ENCODE measurements around the gene SLC34A1. TPM values are rescaled to one million over a fixed set of nuclear protein-coding genes. Genes with fewer than 3 reads are reported as not detected.
A peak's percentile ranks its signal among the peaks of the same experiment; 100 is the strongest.

Gene SLC34A1
- polyA plus RNA-seq, 4 donors, result 0.01 to 0.07 TPM; not detected in 2

DNA sequence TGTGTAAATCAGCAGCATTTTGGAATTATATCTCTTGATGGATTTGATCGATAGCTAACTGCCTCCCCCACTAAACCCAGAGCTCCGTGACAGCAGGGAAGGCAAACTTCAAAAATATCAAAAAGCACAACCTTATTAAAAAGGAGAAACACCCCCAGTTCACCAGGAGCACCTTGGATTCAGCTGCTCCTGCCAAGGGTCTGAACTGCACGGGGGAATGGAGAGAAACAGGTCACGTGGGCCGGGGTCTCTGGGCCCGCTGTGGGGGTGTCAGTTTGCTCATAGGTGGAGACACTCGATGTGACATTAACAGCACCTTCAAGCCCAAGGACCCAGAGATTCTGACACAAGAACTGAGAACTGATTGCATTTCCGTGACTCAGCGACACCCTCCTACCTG lies 1.1 kb upstream of the SLC34A1 start:
- FAIRE-seq, result no peak
- 88 to 90% (median 88%) methylated on average over 9 of the region's 9 CpGs for WGBS, 3 donors

DNA sequence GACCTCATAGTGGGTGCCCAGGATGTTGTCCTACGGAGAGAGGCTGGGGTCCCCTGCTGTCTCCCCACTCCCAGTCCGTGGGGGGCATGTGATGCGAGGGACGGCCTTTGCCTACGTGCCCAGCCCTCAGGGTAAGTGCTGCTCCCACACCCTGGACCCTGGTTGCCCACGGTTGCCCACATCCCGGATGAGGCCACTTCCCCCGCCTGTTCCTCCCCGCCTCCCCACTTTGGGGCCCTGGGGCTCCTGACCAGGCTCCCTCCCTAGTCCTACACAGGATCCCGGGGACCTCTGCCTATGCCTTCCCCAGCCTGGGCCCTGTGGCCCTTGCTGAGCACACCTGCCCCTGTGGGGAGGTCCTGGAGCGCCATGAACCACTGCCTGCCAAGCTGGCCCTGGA lies 1.5 kb downstream of the SLC34A1 start:
- H3K4me3 ChIP-seq (ENCODE audit: low read depth in 1 of 3, low read length in 3 of 3), result no peak overlapping the region

More for the DNA sequence above, 1.1 kb upstream of the SLC34A1 start:
- H3K27me3 ChIP-seq (ENCODE audit: control insufficient read depth in 3 of 3, insufficient read depth in 3 of 3, low read length in 3 of 3), result peaks cover 0 to 4% (median 0%) of the 10 kb centered on the region in 3 donors
- peaks cover 0 to 7% (median 0%) of the 10 kb centered on the region in 3 donors for H3K4me1 ChIP-seq (ENCODE audit: control insufficient read depth in 3 of 3, insufficient read depth in 2 of 3, low read depth in 1 of 3, low read length in 2 of 3)
- H3K4me3 ChIP-seq (ENCODE audit: low read depth in 1 of 3, low read length in 3 of 3), result no peak overlapping the region
- no peaks in the 10 kb centered on the region for H3K9me3 ChIP-seq (ENCODE audit: control insufficient read depth in 2 of 2, insufficient read depth in 1 of 2, low read depth in 1 of 2, low read length in 1 of 2)
- H3K27ac ChIP-seq (ENCODE audit: low read depth in 1 of 3, low read length in 2 of 3), result no peak overlapping the region
- H3K36me3 ChIP-seq (ENCODE audit: control insufficient read depth in 3 of 3, insufficient read depth in 2 of 3, low read depth in 1 of 3, low read length in 3 of 3), result no peaks in the 10 kb centered on the region
- DNase-seq, result no peak

DNA sequence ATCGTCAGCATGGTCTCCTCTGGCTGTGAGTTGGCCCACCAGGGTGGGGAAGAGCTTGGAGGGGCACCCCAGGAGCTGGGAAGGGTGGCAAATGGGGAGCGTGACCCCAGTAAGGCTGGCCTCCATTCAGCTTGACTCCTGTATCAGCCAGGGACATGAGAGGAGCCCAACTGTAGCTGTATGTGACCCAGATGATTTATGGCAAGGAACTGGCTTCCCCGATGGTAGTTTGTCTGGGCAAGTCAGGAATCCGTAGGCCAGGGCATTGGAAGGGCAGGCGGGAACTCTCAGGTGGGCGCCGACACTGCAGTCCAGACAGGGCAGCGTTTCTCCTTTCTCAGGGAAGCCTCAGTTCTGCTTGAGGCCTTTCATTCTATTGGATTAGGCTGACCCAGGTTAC lies 2.3 kb downstream of the SLC34A1 start:
- no peaks in the 10 kb centered on the region for H3K36me3 ChIP-seq (ENCODE audit: control insufficient read depth in 3 of 3, insufficient read depth in 2 of 3, low read depth in 1 of 3, low read length in 3 of 3)
- H3K9me3 ChIP-seq (ENCODE audit: control insufficient read depth in 2 of 2, insufficient read depth in 1 of 2, low read depth in 1 of 2, low read length in 1 of 2), result no peaks in the 10 kb centered on the region
- 81 to 87% (median 85%) methylated on average over 8 of the region's 8 CpGs for WGBS, 3 donors
- FAIRE-seq (no peak), DNase-seq (no peak)
- H3K27ac ChIP-seq (ENCODE audit: low read depth in 1 of 3, low read length in 2 of 3), result no peak overlapping the region
- peaks cover 0 to 4% (median 0%) of the 10 kb centered on the region in 3 donors for H3K27me3 ChIP-seq (ENCODE audit: control insufficient read depth in 3 of 3, insufficient read depth in 3 of 3, low read length in 3 of 3)
- H3K4me1 ChIP-seq (ENCODE audit: control insufficient read depth in 3 of 3, insufficient read depth in 2 of 3, low read depth in 1 of 3, low read length in 2 of 3), result no peaks in the 10 kb centered on the region
- H3K4me3 ChIP-seq (ENCODE audit: low read depth in 1 of 3, low read length in 3 of 3), result no peak overlapping the region

More for the DNA sequence above, 1.5 kb downstream of the SLC34A1 start:
- Histone ChIP-seq H3K4me1 (ENCODE audit: control insufficient read depth in 3 of 3, insufficient read depth in 2 of 3, low read depth in 1 of 3, low read length in 2 of 3) (no peaks in the 10 kb centered on the region), H3K9me3 (ENCODE audit: control insufficient read depth in 2 of 2, insufficient read depth in 1 of 2, low read depth in 1 of 2, low read length in 1 of 2) (no peaks in the 10 kb centered on the region), H3K27me3 (ENCODE audit: control insufficient read depth in 3 of 3, insufficient read depth in 3 of 3, low read length in 3 of 3) (peaks cover 0 to 4% (median 0%) of the 10 kb centered on the region in 3 donors), H3K36me3 (ENCODE audit: control insufficient read depth in 3 of 3, insufficient read depth in 2 of 3, low read depth in 1 of 3, low read length in 3 of 3) (no peaks in the 10 kb centered on the region), H3K27ac (ENCODE audit: low read depth in 1 of 3, low read length in 2 of 3) (no peak overlapping the region)
- 70 to 72% (median 70%) methylated on average over 5 to 11 of the region's 11 CpGs for WGBS, 3 donors
- no peak for DNase-seq
- no peak for FAIRE-seq

DNA sequence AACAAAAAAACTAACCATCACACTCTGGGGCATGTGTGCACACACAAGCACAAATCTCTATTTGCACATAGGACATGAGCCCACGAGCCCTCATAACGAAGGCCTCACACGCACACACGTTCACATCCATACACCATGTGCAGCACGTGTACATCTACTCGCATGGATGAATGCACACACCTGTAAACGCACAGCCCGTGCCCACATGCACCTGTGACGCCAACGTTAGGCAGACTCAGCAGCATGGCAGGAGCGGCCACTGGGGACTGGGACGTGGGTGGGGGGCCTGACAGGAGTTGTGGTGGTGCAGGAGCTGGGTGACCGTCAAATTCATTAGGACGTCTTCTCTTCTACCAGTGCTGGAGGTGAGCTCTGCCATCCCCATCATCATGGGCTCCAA lies 3.2 kb downstream of the SLC34A1 start:
- FAIRE-seq (no peak), DNase-seq (no peak)
- H3K4me1 ChIP-seq (ENCODE audit: control insufficient read depth in 3 of 3, insufficient read depth in 2 of 3, low read depth in 1 of 3, low read length in 2 of 3), result no peaks in the 10 kb centered on the region
- H3K9me3 ChIP-seq (ENCODE audit: control insufficient read depth in 2 of 2, insufficient read depth in 1 of 2, low read depth in 1 of 2, low read length in 1 of 2), result no peaks in the 10 kb centered on the region
- H3K4me3 ChIP-seq (ENCODE audit: low read depth in 1 of 3, low read length in 3 of 3), result no peak overlapping the region
- peaks cover 0 to 2% (median 0%) of the 10 kb centered on the region in 3 donors for H3K27me3 ChIP-seq (ENCODE audit: control insufficient read depth in 3 of 3, insufficient read depth in 3 of 3, low read length in 3 of 3)
- H3K27ac ChIP-seq (ENCODE audit: low read depth in 1 of 3, low read length in 2 of 3), result no peak overlapping the region
- no peaks in the 10 kb centered on the region for H3K36me3 ChIP-seq (ENCODE audit: control insufficient read depth in 3 of 3, insufficient read depth in 2 of 3, low read depth in 1 of 3, low read length in 3 of 3)
- WGBS, 3 donors, result 83 to 86% (median 83%) methylated on average over 14 of the region's 14 CpGs

DNA sequence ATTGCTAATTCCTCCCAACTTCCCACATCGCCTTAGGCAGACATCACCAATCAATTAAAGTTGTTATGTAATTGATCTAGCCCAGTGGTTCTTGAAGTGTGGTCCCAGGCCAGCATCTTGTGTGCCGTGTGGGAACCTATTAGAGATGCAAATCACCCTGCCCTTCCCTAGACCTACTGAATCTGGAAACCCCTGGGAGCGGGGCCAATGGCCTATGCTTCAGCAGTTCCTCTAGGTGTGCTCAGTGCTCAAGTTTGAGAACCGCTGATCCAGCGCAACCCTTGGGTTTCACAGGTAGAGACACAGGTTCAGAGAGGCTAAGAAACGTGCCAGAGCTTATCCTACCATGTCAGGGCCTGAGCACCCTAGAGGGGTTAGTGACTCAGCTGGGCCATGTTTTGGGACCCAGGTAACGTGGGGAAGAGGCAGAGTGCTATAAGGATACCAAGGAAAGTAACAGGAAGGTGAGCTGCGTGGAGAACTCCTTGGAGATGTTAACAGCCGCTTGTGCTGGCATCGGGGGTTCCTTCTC lies 4.4 kb downstream of the SLC34A1 start:
- Histone ChIP-seq H3K36me3 (ENCODE audit: control insufficient read depth in 3 of 3, insufficient read depth in 2 of 3, low read depth in 1 of 3, low read length in 3 of 3) (no peaks in the 10 kb centered on the region), H3K4me1 (ENCODE audit: control insufficient read depth in 3 of 3, insufficient read depth in 2 of 3, low read depth in 1 of 3, low read length in 2 of 3) (no peaks in the 10 kb centered on the region), H3K4me3 (ENCODE audit: low read depth in 1 of 3, low read length in 3 of 3) (no peak overlapping the region), H3K27ac (ENCODE audit: low read depth in 1 of 3, low read length in 2 of 3) (peak overlapping the region in 2 of 3 donors; percentile 23 to 55), H3K9me3 (ENCODE audit: control insufficient read depth in 2 of 2, insufficient read depth in 1 of 2, low read depth in 1 of 2, low read length in 1 of 2) (no peaks in the 10 kb centered on the region), H3K27me3 (ENCODE audit: control insufficient read depth in 3 of 3, insufficient read depth in 3 of 3, low read length in 3 of 3) (no peaks in the 10 kb centered on the region)
- DNase-seq (no peak), FAIRE-seq (no peak)
- WGBS, 3 donors, result 88 to 92% (median 90%) methylated on average over 10 of the region's 10 CpGs

DNA sequence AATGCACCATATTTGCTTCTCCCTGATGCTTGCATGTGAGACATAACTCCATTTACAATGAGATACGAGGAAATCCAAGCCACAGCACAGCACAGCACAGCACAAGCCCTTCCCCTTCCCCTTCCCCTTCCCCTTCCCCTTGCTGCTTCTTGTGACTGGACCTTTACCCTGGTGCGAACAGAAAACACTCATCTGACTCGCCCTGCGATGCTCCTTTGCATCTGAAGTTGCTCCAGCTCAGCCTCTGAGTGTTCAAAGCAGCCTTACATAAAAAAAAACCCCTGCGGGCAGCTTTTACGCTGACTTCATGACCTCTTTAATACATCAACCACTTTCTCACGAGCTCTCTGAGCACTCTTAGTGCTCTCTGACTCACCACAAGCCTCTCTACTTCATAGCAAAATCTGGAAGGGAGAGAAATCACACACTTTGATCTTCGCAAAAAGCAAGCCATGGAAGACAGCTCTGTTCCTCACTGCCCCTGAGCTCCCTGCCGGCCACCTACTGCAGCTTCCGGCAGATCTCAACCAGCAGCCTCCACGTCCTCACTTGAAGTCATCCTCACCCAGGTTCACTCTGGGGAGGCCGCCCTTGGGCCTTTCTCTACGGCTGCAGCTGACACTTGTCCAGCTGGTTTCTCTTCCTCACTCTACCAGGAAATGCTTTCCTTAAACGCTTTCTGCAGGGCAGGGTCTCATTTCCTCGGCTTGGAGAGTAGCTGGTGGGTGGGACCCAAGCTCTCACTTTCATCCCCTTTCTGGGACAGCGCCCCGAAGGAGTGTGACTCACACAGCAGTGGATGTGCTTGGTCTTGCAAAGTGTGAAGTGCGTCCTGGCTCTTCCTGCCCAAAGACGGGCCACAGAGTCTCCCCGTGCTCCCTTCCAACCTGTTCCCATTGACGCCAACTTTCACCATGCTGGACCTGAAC lies 5.3 kb downstream of the SLC34A1 start:
- Histone ChIP-seq H3K4me1 (ENCODE audit: control insufficient read depth in 3 of 3, insufficient read depth in 2 of 3, low read depth in 1 of 3, low read length in 2 of 3) (no peaks in the 10 kb centered on the region), H3K36me3 (ENCODE audit: control insufficient read depth in 3 of 3, insufficient read depth in 2 of 3, low read depth in 1 of 3, low read length in 3 of 3) (no peaks in the 10 kb centered on the region), H3K4me3 (ENCODE audit: low read depth in 1 of 3, low read length in 3 of 3) (no peak overlapping the region), H3K27ac (ENCODE audit: low read depth in 1 of 3, low read length in 2 of 3) (peak overlapping the region in 2 of 3 donors; percentile 23 to 55), H3K9me3 (ENCODE audit: control insufficient read depth in 2 of 2, insufficient read depth in 1 of 2, low read depth in 1 of 2, low read length in 1 of 2) (no peaks in the 10 kb centered on the region), H3K27me3 (ENCODE audit: control insufficient read depth in 3 of 3, insufficient read depth in 3 of 3, low read length in 3 of 3) (peaks cover 0 to 8% (median 0%) of the 10 kb centered on the region in 3 donors)
- FAIRE-seq (no peak), DNase-seq (peak; percentile 31 to 51)
- 25 to 35% (median 31%) methylated on average over 21 of the region's 21 CpGs for WGBS, 3 donors

DNA sequence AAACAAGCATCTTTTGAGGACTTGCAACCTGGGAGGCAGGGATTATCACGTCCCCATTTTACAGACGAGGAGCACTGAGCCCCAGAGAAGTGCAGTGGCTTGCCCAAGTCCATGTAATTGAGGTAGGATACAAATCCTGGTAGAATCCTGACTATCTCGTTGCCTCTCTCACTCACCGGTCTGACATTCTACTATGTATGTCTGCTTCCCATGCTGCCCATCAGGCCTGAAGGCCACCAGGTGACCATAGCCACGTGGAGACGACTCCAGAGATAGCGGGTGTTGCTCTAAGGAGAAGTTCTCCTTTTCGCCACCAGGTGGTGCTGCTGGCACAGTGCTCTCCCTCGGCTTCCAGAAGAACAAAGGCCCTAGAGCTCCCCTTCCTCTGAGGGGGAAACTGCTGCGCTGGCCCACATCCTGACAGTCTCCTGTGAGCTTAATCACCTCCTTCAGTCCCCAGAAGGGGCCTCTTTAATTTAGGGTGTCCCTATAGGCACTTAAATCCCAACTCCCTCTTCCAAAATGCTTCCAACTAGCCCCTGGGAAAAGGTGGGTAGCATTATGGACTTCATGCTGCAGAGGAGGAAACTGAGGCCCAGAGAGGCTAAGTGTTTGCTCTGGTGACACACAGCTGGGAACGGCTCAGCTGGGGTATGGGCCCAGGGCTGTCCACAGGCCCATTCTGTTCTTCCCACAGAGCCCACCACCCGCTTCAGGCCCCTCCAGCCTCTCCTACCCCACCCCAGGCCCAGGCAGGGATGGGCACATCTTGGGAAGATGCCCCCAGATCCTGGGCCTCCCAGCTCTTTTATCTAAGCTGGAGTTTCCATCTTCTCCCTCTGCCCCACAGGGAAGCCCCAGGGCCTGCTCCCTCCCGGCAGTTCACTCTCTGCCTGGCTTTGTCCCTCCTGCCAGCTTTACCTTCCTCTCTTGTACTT lies 6.4 kb downstream of the SLC34A1 start:
- H3K27ac ChIP-seq (ENCODE audit: low read depth in 1 of 3, low read length in 2 of 3), result no peak overlapping the region
- FAIRE-seq, result no peak

DNA sequence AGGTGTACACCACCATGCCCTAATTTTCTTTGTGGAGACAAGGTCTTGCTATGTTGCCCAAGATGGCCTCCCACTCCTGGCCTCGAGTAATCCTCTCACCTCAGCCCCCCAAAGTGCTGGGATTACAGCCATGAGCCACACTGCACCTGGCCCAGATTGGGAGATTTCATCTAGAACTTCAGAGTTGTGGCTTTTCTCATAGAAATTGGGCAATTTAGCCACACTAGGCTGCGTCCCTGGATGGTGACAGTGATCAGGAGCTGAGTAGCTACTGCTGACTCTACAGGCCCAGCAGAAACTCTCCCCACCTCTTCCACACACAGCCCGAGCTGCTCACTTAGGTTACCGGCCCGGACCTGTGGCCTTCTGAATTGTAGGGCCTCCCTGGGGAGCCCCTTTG lies 8.5 kb downstream of the SLC34A1 start:
- no peaks in the 10 kb centered on the region for H3K36me3 ChIP-seq (ENCODE audit: control insufficient read depth in 3 of 3, insufficient read depth in 2 of 3, low read depth in 1 of 3, low read length in 3 of 3)
- H3K9me3 ChIP-seq (ENCODE audit: control insufficient read depth in 2 of 2, insufficient read depth in 1 of 2, low read depth in 1 of 2, low read length in 1 of 2), result no peaks in the 10 kb centered on the region
- DNase-seq (no peak), FAIRE-seq (no peak)
- H3K4me3 ChIP-seq (ENCODE audit: low read depth in 1 of 3, low read length in 3 of 3), result no peak overlapping the region
- H3K27me3 ChIP-seq (ENCODE audit: control insufficient read depth in 3 of 3, insufficient read depth in 3 of 3, low read length in 3 of 3), result peaks cover 0 to 15% (median 0%) of the 10 kb centered on the region in 3 donors
- no peak overlapping the region for H3K27ac ChIP-seq (ENCODE audit: low read depth in 1 of 3, low read length in 2 of 3)
- 83 to 91% (median 84%) methylated on average over 5 of the region's 5 CpGs for WGBS, 3 donors
- H3K4me1 ChIP-seq (ENCODE audit: control insufficient read depth in 3 of 3, insufficient read depth in 2 of 3, low read depth in 1 of 3, low read length in 2 of 3), result no peaks in the 10 kb centered on the region

More for the DNA sequence above, 6.4 kb downstream of the SLC34A1 start:
- 20 to 26% (median 22%) methylated on average over 13 of the region's 13 CpGs for WGBS, 3 donors
- H3K9me3 ChIP-seq (ENCODE audit: control insufficient read depth in 2 of 2, insufficient read depth in 1 of 2, low read depth in 1 of 2, low read length in 1 of 2), result no peaks in the 10 kb centered on the region
- H3K4me3 ChIP-seq (ENCODE audit: low read depth in 1 of 3, low read length in 3 of 3), result no peak overlapping the region
- DNase-seq, result peak; percentile 85 to 92
- peaks cover 0 to 11% (median 0%) of the 10 kb centered on the region in 3 donors for H3K27me3 ChIP-seq (ENCODE audit: control insufficient read depth in 3 of 3, insufficient read depth in 3 of 3, low read length in 3 of 3)
- no peaks in the 10 kb centered on the region for H3K4me1 ChIP-seq (ENCODE audit: control insufficient read depth in 3 of 3, insufficient read depth in 2 of 3, low read depth in 1 of 3, low read length in 2 of 3)
- no peaks in the 10 kb centered on the region for H3K36me3 ChIP-seq (ENCODE audit: control insufficient read depth in 3 of 3, insufficient read depth in 2 of 3, low read depth in 1 of 3, low read length in 3 of 3)

All from small intestine (tissue), 7 donors.